HEK293T (cell line): Measurements from ENCODE around the gene MPND.

Source experiments
- ARNT ChIP-seq: fragments of 450-650 bp; IDR thresholded peaks from 2 replicates; pipeline ENCODE4 v1.6.1; 2017; ENCODE audit warnings: mild to moderate bottlenecking
- ELF4 ChIP-seq: fragments of 450-650 bp; IDR thresholded peaks from 2 replicates; pipeline ENCODE4 v1.6.1; 2017; ENCODE audit warnings: antibody characterized with exemption
- FOXA1 ChIP-seq: fragments of 450-650 bp; IDR thresholded peaks from 2 replicates; pipeline ENCODE4 v1.6.1; 2016; ENCODE audit warnings: mild to moderate bottlenecking
- FOXM1 ChIP-seq: fragments of 450-650 bp; IDR thresholded peaks from 2 replicates; pipeline ENCODE4 v1.6.1; 2017; ENCODE audit warnings: mild to moderate bottlenecking, borderline replicate concordance
- HDGF ChIP-seq: fragments of 450-650 bp; IDR thresholded peaks from 2 replicates; pipeline ENCODE4 v1.6.1; 2017; ENCODE audit warnings: antibody characterized with exemption, borderline replicate concordance
- PKNOX1 ChIP-seq: fragments of 450-650 bp; IDR thresholded peaks from 2 replicates; pipeline ENCODE4 v1.6.1; 2016
- SP1 ChIP-seq: fragments of 450-650 bp; IDR thresholded peaks from 2 replicates; pipeline ENCODE4 v1.6.1; 2017

DNA sequence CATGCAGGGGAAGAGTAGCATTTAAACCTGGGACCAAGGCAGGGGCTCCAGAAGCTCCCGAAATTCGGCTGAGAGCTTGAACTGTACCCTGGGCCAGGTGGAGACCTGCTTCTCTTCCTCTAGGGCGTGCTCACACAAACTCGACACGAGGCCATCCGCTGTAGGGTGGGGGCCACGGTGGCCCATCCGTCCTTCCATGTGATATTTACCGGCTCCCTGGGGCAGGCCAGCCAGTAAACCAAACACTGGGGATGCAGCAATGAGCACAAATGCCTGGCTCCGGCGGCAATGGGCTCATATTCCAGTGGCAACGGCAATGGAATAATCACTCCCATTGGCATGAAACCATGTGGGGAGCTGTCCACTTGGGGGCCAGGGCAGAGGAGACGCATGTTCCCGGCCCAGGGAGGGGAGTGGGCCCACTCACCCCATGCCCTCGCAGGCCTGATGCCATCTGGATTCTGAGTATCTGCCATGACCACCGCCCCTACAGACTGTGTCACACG is 46.2 kb downstream of the MPND start:
- no peak for TF ChIP-seq PKNOX1
- TF ChIP-seq ELF4 = no peak
- TF ChIP-seq FOXM1 = no peak
- TF ChIP-seq ARNT = no peak
- no peak for TF ChIP-seq SP1
- no peak for TF ChIP-seq FOXA1
- no peak for TF ChIP-seq HDGF
